Osteoblast (primary cell): ENCODE measurements around the gene MAP2K4. TPM values are rescaled to one million over a fixed set of nuclear protein-coding genes. Genes with fewer than 3 reads are reported as not detected.

Source experiments
- DNase-seq: peaks from one replicate; pipeline ENCODE4 v3.0.0; 2011; ENCODE audit warnings: low spot score, mixed read lengths; ENCODE audit not compliant: insufficient read length; ENCODE audit errors: missing footprints
- H2AFZ ChIP-seq: 2 replicates; pipeline ENCODE4 v1.6.0; 2011; ENCODE audit warnings: mild to moderate bottlenecking, low read length
- H3K27ac ChIP-seq: 2 replicates; pipeline ENCODE4 v1.5.1; 2011; ENCODE audit warnings: mild to moderate bottlenecking, low read depth, low read length, moderate library complexity
- H3K27me3 ChIP-seq: 2 replicates; pipeline ENCODE4 v1.6.0; 2012; ENCODE audit warnings: mild to moderate bottlenecking, control low read depth, inconsistent platforms, low read length, moderate library complexity; ENCODE audit not compliant: insufficient read depth
- H3K36me3 ChIP-seq: 2 replicates; pipeline ENCODE4 v1.5.1; 2011; ENCODE audit warnings: mild to moderate bottlenecking, low read length, control low read depth, moderate library complexity; ENCODE audit not compliant: insufficient read depth
- H3K4me1 ChIP-seq: 2 replicates; pipeline ENCODE4 v1.5.1; 2011; ENCODE audit warnings: mild to moderate bottlenecking, low read length, control low read depth, moderate library complexity; ENCODE audit not compliant: insufficient read depth
- H3K4me2 ChIP-seq: 2 replicates; pipeline ENCODE4 v1.6.0; 2011; ENCODE audit warnings: mild to moderate bottlenecking, low read length; ENCODE audit not compliant: insufficient read depth
- H3K4me3 ChIP-seq: fragments of 200-600 bp; sonication (generic); 3 replicates; pipeline ENCODE4 v1.5.1; 2012; ENCODE audit warnings: mild to moderate bottlenecking, low read length, inconsistent platforms; ENCODE audit not compliant: insufficient read depth
- H3K79me2 ChIP-seq: 2 replicates; pipeline ENCODE4 v1.6.0; 2012; ENCODE audit warnings: mild to moderate bottlenecking, low read length, control low read depth, inconsistent platforms; ENCODE audit not compliant: insufficient read depth
- H3K9me3 ChIP-seq: 2 replicates; pipeline ENCODE4 v1.5.1; 2011; ENCODE audit warnings: low read depth, low read length, control low read depth
- H4K20me1 ChIP-seq: 2 replicates; pipeline ENCODE4 v1.6.0; 2012; ENCODE audit warnings: mild to moderate bottlenecking, low read length, control low read depth; ENCODE audit not compliant: insufficient read depth
- CTCF ChIP-seq: IDR thresholded peaks from 2 replicates; pipeline ENCODE4 v1.5.1; 2011; ENCODE audit warnings: mild to moderate bottlenecking, low read depth, low read length, moderate library complexity; ENCODE audit errors: extremely low read depth
- total RNA-seq: library from RNA; depleted of rRNA; stranded (reverse); fragments of >200 nt; gene quantifications from 2 replicates; pipeline ENCODE4 v1.2.3, GENCODE V29; 2012

Gene MAP2K4
- total RNA-seq, 1 donor = 40.9 TPM

GRCh38 chr17:12118617-12119016 is 97.9 kb downstream of the MAP2K4 start:
- no peak overlapping the region for H3K4me2 ChIP-seq
- no peaks in the 10 kb centered on the region for H3K9me3 ChIP-seq
- H2AFZ ChIP-seq = no peak overlapping the region
- DNase-seq = no peak
- no peak for TF ChIP-seq CTCF
- no peaks in the 10 kb centered on the region for H4K20me1 ChIP-seq
- no peaks in the 10 kb centered on the region for H3K27me3 ChIP-seq
- H3K4me1 ChIP-seq = no peaks in the 10 kb centered on the region
- H3K27ac ChIP-seq = no peak overlapping the region
- H3K4me3 ChIP-seq = no peak overlapping the region
- no peaks in the 10 kb centered on the region for H3K79me2 ChIP-seq
- H3K36me3 ChIP-seq = peaks cover 11% of the 10 kb centered on the region

- H3K4me1 ChIP-seq = no peaks in the 10 kb centered on the region
- no peaks in the 10 kb centered on the region for H3K27me3 ChIP-seq
- no peaks in the 10 kb centered on the region for H4K20me1 ChIP-seq
- H3K9me3 ChIP-seq = no peaks in the 10 kb centered on the region
- no peaks in the 10 kb centered on the region for H3K79me2 ChIP-seq
- no peak overlapping the region for H3K27ac ChIP-seq
- DNase-seq = no peak
- H3K4me3 ChIP-seq = no peak overlapping the region
- no peak overlapping the region for H3K4me2 ChIP-seq
- H3K36me3 ChIP-seq = peaks cover 16% of the 10 kb centered on the region
- no peak for TF ChIP-seq CTCF
- H2AFZ ChIP-seq = no peak overlapping the region
Observed at GRCh38 chr17:12122075-12122474, 101.4 kb downstream of the MAP2K4 start.

GRCh38 chr17:12127177-12127576 is 106.5 kb downstream of the MAP2K4 start:
- Histone ChIP-seq H3K4me3 (no peak overlapping the region), H4K20me1 (no peaks in the 10 kb centered on the region), H3K79me2 (no peaks in the 10 kb centered on the region), H2AFZ (no peak overlapping the region), H3K4me1 (no peaks in the 10 kb centered on the region), H3K27ac (no peak overlapping the region), H3K4me2 (no peak overlapping the region), H3K36me3 (peaks cover 27% of the 10 kb centered on the region), H3K9me3 (no peaks in the 10 kb centered on the region), H3K27me3 (no peaks in the 10 kb centered on the region)
- no peak for DNase-seq
- TF ChIP-seq CTCF = no peak

- H3K36me3 ChIP-seq = peaks cover 27% of the 10 kb centered on the region
- H3K4me3 ChIP-seq = no peak overlapping the region
- no peaks in the 10 kb centered on the region for H4K20me1 ChIP-seq
- no peak overlapping the region for H3K4me2 ChIP-seq
- no peaks in the 10 kb centered on the region for H3K79me2 ChIP-seq
- no peak overlapping the region for H2AFZ ChIP-seq
- no peaks in the 10 kb centered on the region for H3K4me1 ChIP-seq
- no peaks in the 10 kb centered on the region for H3K27me3 ChIP-seq
- DNase-seq = no peak
- H3K9me3 ChIP-seq = no peaks in the 10 kb centered on the region
- TF ChIP-seq CTCF = no peak
- H3K27ac ChIP-seq = no peak overlapping the region
Observed at GRCh38 chr17:12127667-12128066, 107.0 kb downstream of the MAP2K4 start.
